GM18517 (cell line): ENCODE data around the gene MYO1H.

Experiments used
- ATAC-seq: cut with Tn5 transposase; IDR thresholded peaks from one replicate; pipeline ENCODE4 v1.9.1; 2021; ENCODE audit warnings: mild to moderate bottlenecking, moderate library complexity; ENCODE audit not compliant: unreplicated experiment

Gene MYO1H

DNA sequence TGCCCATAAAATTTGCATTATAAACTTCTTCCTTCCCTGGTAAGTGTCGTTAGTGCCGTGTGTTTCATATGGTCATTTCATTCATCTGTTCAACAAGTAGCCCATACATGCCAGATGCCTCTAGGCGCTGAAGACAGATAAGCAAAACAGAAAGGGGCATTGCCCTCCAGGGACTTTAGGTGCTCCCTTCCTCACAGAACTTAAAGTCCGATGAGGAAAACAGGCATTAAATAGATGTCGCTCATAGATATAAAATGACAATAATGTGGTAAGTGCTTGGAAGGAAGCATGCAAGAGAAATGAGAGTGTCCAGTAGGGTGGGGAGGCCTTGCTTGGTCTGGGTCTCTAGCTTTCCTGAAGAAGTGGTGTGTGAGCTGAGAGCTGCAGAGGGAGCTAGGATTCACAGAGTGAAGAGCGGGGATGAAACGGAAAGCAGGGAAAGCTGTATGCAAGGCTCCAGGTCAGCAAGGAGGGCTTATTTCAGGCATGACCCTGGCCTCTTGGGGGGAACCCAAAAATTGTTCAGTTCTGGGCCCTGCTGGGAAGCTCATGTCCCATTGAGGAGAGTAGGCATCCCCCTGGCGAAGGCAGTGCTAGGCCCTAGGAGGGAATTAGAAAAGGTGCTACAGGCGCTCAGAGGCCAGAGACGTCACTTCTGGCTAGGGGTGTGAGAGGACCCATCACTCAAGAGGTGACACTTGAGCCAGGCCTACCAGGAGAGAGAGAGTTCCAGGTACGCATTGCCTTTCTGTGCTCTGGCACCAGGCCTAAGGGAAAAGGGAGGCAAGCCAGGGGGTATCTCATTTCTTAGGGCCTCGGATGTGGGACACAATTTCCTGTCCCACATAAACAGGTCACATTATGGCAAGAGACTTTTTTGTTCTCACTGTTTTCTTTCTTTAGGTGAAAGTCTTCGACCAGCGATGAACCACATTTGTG is 141.6 kb downstream of the MYO1H start:
- ATAC-seq = no peak

DNA sequence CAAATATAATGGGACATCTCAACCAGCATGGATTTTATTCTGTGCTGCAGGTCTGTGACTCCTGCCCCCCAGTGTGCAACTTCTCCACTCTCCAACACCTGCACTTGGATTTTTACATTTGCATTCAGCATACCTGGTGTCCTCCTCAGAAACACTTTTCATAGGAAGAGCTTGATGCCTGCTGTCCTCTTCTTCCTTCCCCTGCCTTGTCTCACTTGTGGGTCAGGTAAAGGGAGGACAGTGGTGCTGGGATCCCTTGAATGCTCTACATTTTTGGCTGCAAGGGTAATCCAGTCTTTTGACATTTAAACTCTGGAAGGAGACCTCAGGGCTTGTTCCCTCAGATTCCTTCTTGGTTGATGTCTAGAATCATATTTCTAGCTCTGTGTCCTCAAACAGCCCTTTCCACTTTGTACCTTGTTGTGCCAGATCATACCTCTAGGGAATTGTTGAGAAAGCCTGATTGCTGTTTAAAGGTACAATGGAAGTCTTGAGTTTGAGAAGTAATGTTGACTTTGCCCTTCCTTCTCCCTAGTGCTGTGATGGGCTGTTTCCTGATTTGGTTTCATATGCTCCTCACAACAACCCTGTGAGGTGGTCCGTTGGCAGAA is 142.4 kb downstream of the MYO1H start:
- ATAC-seq = no peak

- ATAC-seq = no peak
Measured at GRCh38 chr12:109491671-109492070, 144.0 kb downstream of the MYO1H start.

DNA sequence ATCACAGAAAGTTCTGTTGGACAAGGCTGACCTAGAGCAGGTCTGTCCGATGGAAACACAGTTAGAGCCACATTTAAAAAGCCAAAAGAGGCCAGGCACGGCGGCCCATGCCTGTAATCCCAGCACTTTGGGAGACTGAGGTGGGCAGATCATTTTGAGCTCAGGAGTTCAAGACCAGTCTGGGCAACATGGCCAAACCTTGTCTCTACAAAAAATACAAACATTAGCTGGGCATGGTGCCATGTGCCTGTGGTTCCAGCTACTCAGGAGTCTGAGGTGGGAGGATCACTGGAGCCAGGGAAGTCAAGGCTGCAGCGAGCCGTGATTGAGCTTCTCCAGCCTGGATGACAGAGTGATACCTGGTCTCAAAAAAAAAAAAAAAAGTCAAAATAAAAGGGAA is 144.7 kb downstream of the MYO1H start:
- no peak for ATAC-seq

DNA sequence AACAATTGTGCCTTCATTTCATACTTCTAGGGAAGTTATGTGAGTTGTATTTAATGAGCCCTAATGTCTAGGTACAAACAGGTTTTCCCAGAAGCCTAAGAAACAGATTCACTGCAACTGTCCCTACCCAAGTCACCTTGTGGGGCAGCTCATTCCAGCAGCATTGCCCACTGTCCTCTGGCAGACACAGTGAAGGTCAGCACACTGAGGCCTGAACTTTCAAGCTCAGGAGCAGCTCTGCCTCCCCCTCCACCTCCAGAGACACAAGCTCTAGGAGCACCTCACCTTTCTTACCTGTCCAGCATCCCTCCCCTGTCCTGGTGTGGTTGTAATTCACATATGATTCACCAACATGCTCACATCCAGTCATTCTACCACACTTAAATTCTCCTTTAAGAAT is 145.4 kb downstream of the MYO1H start:
- ATAC-seq = no peak

DNA sequence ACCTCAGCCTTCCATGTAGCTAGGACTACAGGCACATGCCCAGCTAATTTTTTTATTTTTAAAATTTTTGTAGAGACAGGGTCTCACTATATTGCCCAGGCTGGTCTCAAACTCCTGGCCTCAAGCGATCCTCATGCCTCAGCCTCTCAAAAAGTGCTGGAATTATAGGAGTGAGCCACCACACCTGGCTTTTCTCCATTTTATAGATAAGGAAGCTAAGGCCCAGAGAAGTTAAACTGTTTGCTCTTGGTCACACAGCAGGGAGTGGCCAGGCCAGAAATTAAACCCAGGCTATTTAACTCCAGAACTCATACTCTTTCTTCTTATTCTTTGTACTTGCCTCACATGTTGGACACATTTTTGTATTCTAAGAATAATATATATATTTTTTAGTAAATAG is 146.2 kb downstream of the MYO1H start:
- no peak for ATAC-seq

- no peak for ATAC-seq
Measured at GRCh38 chr12:109494348-109494881, 146.7 kb downstream of the MYO1H start.

DNA sequence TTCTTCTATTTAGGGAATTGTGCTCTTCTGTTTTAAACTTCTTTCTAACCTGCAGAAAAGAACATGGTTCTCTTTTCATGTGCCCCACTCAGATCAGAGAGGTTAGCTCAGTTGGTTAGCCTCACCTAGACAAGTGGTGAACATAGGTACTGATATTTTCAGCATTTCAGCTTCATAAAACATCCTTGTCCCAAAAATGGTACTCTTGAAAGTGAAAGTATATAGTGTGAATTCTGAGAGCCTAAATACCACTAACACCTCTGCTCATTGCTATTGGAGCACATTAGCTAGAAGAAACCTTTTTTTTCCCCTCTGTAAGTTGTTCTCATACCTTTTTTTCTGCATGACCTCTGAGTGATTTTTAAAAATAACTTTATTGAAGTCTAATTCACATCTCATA is 147.3 kb downstream of the MYO1H start:
- no peak for ATAC-seq

DNA sequence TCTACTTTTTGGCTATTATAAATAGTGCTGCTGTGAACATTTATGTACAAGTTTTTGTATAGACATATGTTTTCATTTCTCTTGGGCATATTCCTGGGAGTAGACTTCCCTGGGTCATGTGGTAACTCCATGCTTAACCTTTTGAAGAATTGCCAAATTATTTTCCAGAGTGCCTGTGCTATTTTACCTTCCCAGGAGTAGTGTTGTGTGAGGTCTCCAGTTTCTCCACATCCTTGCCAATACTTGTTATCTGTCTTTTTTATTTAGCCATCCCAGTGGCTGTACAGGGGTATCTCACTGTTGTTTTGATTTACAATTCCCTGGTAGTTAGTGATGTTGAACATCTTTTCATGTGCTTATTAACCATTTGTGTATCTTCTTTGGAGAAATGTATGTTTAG is 148.6 kb downstream of the MYO1H start:
- ATAC-seq = no peak

- no peak for ATAC-seq
Measured at GRCh38 chr12:109497675-109498074, 150.0 kb downstream of the MYO1H start.
